K562 (cell line): ENCODE measurements around the gene ADM5. TPM values are rescaled to one million over a fixed set of nuclear protein-coding genes. Genes with fewer than 3 reads are reported as not detected.

Source experiments
- ATAC-seq: fragments of 200-7000 bp; cut with Tn5 transposase; 3 replicates; pipeline ENCODE4 v1.9.1; 2020; ENCODE audit warnings: moderate library complexity
- BruUV-seq: library from RNA; stranded (reverse); fragments of 400-500 nt; replicated peaks from 2 replicates; lab custom pipeline; 2021; lab: Mats Ljungman, UMichigan
- CTCF ChIA-PET: fragments of 300-600 bp; formaldehyde crosslinking; extraction: SDS; loops from one replicate; lab custom pipeline; 2021; ENCODE audit warnings: low intra/inter-chr PET ratio; lab: Yijun Ruan, JAX
- POLR2A ChIA-PET: fragments of 300-600, 350-650 bp; sonication (Branson Sonifier 250); formaldehyde crosslinking; extraction: SDS; loops from one replicate; lab custom pipeline; 2021; ENCODE audit warnings: antibody characterized with exemption, inconsistent platforms; lab: Yijun Ruan, JAX
- DNase-seq, 4 experiments: peaks; one replicate each; pipeline versions ENCODE4 v3.0.0 to v3.0.0-alpha.2; 2011 to 2018; ENCODE audit warnings: low spot score in 3 of 4, mixed read lengths in 3 of 4; ENCODE audit errors: extremely low read depth in 1 of 4
- FAIRE-seq: peaks from 2 replicates; lab custom pipeline; 2011; peaks lifted over from hg19 to GRCh38; lab: Jason Lieb, UNC
- H2AFZ ChIP-seq: 2 replicates; pipeline ENCODE4 v1.6.0; 2011; ENCODE audit warnings: low read depth, low read length, control low read depth, inconsistent platforms
- H3K27ac ChIP-seq: fragments of 200-600 bp; 3 replicates; pipeline ENCODE4 v1.8.0; 2011; ENCODE audit warnings: low read depth, mild to moderate bottlenecking, control low read depth, inconsistent platforms, low read length, moderate library complexity, mixed read lengths; ENCODE audit errors: extremely low read depth
- H3K27me3 ChIP-seq, 2 experiments: fragments of 300-600 bp in 1 of 2; 2 replicates in 1 of 2; 3 replicates in 1 of 2; pipeline versions ENCODE4 v1.6.0 to v1.8.0; 2011; ENCODE audit warnings: inconsistent platforms in 2 of 2, low read length in 2 of 2, mild to moderate bottlenecking in 1 of 2, mixed read lengths in 1 of 2, moderate library complexity in 1 of 2; ENCODE audit not compliant: control insufficient read depth in 2 of 2, insufficient read depth in 2 of 2
- H3K36me3 ChIP-seq: fragments of 300-600 bp; 3 replicates; pipeline ENCODE4 v1.8.0; 2011; ENCODE audit warnings: mild to moderate bottlenecking, low read length, inconsistent platforms; ENCODE audit not compliant: control insufficient read depth, insufficient read depth
- H3K4me1 ChIP-seq, 2 experiments: fragments of 200-600 bp in 1 of 2; replicated peaks in 1 of 2; 2 replicates in 1 of 2; 3 replicates in 1 of 2; pipeline versions ENCODE4 v1.5.1 to v1.8.0; 2011; ENCODE audit warnings: inconsistent platforms in 2 of 2, low read length in 2 of 2, mild to moderate bottlenecking in 1 of 2, mixed read lengths in 1 of 2, moderate library complexity in 1 of 2; ENCODE audit not compliant: control insufficient read depth in 2 of 2, insufficient read depth in 2 of 2
- H3K4me2 ChIP-seq: 2 replicates; pipeline ENCODE4 v1.6.1; 2011; ENCODE audit warnings: low read length, control low read depth, inconsistent platforms, mixed read lengths; ENCODE audit not compliant: insufficient read depth
- H3K4me3 ChIP-seq: fragments of 200-600 bp; sonication (generic), shearing (Covaris generic); 2 replicates; pipeline ENCODE4 v1.5.1; 2016; ENCODE audit warnings: control low read depth, inconsistent platforms
- H3K79me2 ChIP-seq: fragments of 200-600 bp; 3 replicates; pipeline ENCODE4 v1.8.0; 2011; ENCODE audit warnings: low read length, inconsistent platforms; ENCODE audit not compliant: control insufficient read depth, insufficient read depth
- H3K9ac ChIP-seq, 2 experiments: 2 replicates each; pipeline versions ENCODE4 v1.6.0 to v1.6.1; 2011; ENCODE audit warnings: low read depth in 2 of 2, low read length in 2 of 2, control low read depth in 1 of 2, inconsistent platforms in 1 of 2, mild to moderate bottlenecking in 1 of 2, mixed read lengths in 1 of 2; ENCODE audit not compliant: insufficient read depth in 1 of 2
- H3K9me1 ChIP-seq: one replicate; pipeline ENCODE4 v1.6.0; 2011; ENCODE audit warnings: inconsistent platforms, mild to moderate bottlenecking, low read length, moderate library complexity; ENCODE audit not compliant: control insufficient read depth, insufficient read depth
- H3K9me3 ChIP-seq: replicated peaks from 2 replicates; pipeline ENCODE4 v1.5.1; 2011; ENCODE audit warnings: low read depth, low read length, inconsistent platforms; ENCODE audit not compliant: control insufficient read depth, insufficient read depth
- H4K20me1 ChIP-seq: replicated peaks from 2 replicates; pipeline ENCODE4 v1.6.1; 2011; ENCODE audit warnings: low read length, inconsistent platforms, mixed read lengths; ENCODE audit not compliant: control insufficient read depth, insufficient read depth
- RBFOX2 ChIP-seq: fragments of 200-400 bp; formaldehyde crosslinking; IDR thresholded peaks from 2 replicates; pipeline ENCODE4 v1.6.1; 2017; ENCODE audit warnings: low read depth, mild to moderate bottlenecking, low read length, moderate library complexity
- TCF3 ChIP-seq: sonication (generic); formaldehyde crosslinking; IDR thresholded peaks from 2 replicates; pipeline ENCODE4 v1.4.0; 2020; ENCODE audit warnings: mild to moderate bottlenecking, missing genetic modification reagents
- WGBS: fragments of 100-300 bp; shearing (Covaris generic); methylation state at CpG from one replicate; pipeline ENCODE4 v1.1.6; 2016; ENCODE audit warnings: low coverage, mixed read lengths; ENCODE audit not compliant: insufficient coverage; ENCODE audit errors: missing lambda C conversion rate; 5-methylcytosine and 5-hydroxymethylcytosine counted together
- in situ Hi-C: fragments of 300-500 bp; cut with MboI; formaldehyde crosslinking; loops from 4 replicates; pipeline ENCODE4 v1.15.0; 2018; ENCODE audit warnings: inconsistent platforms, mixed read lengths
- intact Hi-C: fragments of 100-400 bp; cut with micrococcal nuclease; formaldehyde crosslinking; loops from 2 replicates; pipeline ENCODE4 v1.14.2; 2022
- polyA plus RNA-seq, 8 experiments: library from polyadenylated mRNA; depleted of rRNA in 4 of 8; stranded (reverse) in 5 of 8; unstranded in 3 of 8; fragments of >200 nt; fragmentation: Nextera tagmentation in 2 of 8; fragmentation: Illumina TruSeq in 1 of 8; extraction: Ambion mirVana in 2 of 8; extraction: Trizol in 1 of 8; gene quantifications; 2 replicates each; pipeline versions ENCODE4 v1.2.1 to v1.2.3, GENCODE V29; 2011 to 2014; ENCODE audit warnings: inconsistent platforms in 1 of 8, missing spikeins in 1 of 8
- total RNA-seq, 7 experiments: library from RNA; depleted of rRNA in 6 of 7; stranded (reverse); fragments of >200 nt in 6 of 7; fragmentation: Illumina TruSeq in 2 of 7; extraction: Trizol in 2 of 7; gene quantifications; 2 replicates each; pipeline versions ENCODE4 v1.2.1 to v1.2.3, GENCODE V29; 2011 to 2021; ENCODE audit warnings: low replicate concordance in 1 of 7
- TF ChIP-seq, protein P1 (sequence below), 2 experiments: fragments of 450-650 bp; conservative IDR thresholded peaks; 2 replicates each; pipeline ENCODE4 v1.6.1; 2017; ENCODE audit warnings: mild to moderate bottlenecking in 2 of 2, moderate library complexity in 2 of 2

Gene ADM5
- total and polyA plus RNA-seq, 9 of the 15 experiments (the other 6 are each of a cell fraction or from before 2014, with no cell fraction given): 0.13 to 8.4 (median 2.0) TPM; not detected in 1

DNA sequence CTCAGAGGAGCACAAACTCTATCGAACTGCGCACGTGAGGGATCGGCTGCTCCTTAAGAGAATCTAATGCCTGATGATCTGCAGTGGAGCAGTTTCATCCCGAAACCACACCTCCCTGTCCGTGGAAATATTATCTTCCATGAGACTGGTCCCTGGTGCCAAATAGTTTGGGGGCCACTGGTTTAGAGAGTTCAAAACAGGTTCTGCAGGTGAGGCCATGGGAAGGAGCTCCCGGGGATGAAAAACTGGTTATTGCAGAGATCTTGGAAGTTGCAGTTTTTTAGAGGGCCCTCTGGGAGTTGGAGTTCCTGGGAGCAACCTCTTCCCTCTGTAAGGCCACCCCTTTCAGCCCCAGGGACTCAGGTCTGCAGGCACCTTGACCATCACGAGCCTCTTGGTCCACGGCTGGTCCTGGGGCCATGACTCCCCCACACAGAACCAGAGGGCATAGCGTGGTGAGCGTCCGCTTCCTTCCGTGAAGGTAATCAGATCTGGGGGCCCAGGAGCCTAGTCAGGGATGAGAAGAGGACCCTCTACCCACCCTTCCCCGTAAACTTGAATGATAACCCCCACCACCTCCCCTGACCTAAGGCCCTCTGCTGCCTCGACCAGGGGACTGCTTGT is 28.9 kb upstream of the ADM5 start:
- peaks cover 2% of the 10 kb centered on the region for H3K9me1 ChIP-seq
- POLR2A ChIA-PET: interaction anchor here (0.7 to 1.5 kb wide), 8 partner anchors 10 to 644 kb away, joined by 3 to 4 read pairs (median 4); partner anchors contain the start of genes PRR12 and SCAF1
- intact Hi-C loops (no loop called here), in situ Hi-C loops (no loop called here)
- TF ChIP-seq TCF3 (CRISPR knock-in tag): no peak
- 0 out of 2 replicates have a peak, but pooled peaks have one; percentile 34 for TF ChIP-seq RBFOX2
- TF ChIP-seq, protein P1, sequence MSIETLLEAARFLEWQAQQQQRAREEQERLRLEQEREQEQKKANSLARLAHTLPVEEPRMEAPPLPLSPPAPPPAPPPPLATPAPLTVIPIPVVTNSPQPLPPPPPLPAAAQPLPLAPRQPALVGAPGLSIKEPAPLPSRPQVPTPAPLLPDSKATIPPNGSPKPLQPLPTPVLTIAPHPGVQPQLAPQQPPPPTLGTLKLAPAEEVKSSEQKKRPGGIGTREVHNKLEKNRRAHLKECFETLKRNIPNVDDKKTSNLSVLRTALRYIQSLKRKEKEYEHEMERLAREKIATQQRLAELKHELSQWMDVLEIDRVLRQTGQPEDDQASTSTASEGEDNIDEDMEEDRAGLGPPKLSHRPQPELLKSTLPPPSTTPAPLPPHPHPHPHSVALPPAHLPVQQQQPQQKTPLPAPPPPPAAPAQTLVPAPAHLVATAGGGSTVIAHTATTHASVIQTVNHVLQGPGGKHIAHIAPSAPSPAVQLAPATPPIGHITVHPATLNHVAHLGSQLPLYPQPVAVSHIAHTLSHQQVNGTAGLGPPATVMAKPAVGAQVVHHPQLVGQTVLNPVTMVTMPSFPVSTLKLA (conservative IDR thresholded peaks at IDR 0.05): no peak
- H3K9ac ChIP-seq: no peak overlapping the region
- peaks cover 76% of the 10 kb centered on the region; the same call in 2 of the 3 replicates for H3K36me3 ChIP-seq
- ATAC-seq (no peak), DNase-seq (no peak), FAIRE-seq (no peak)
- H3K79me2 ChIP-seq: peaks cover 23% of the 10 kb centered on the region
- WGBS: 85% methylated on average over 9 of the region's 15 CpGs
- no TSS peak for BruUV-seq
- no peaks in the 10 kb centered on the region for H3K27me3 ChIP-seq
- H3K9me3 ChIP-seq: 0 out of 2 replicates have a peak, but pooled peaks cover 2% of the 10 kb centered on the region
- H3K27ac ChIP-seq: no peak overlapping the region
- no peak overlapping the region for H3K4me3 ChIP-seq
- no peak overlapping the region for H3K4me2 ChIP-seq
- peaks cover 0 to 35% of the 10 kb centered on the region in 2 experiments; a peak in 2 of 5 replicates for H3K4me1 ChIP-seq
- CTCF ChIA-PET: no interaction called here
- no peak overlapping the region for H2AFZ ChIP-seq
- peaks cover 10% of the 10 kb centered on the region; the same call in 1 of the 2 replicates for H4K20me1 ChIP-seq
